Measurements from ENCODE around the gene COPB2. TPM values are rescaled to one million over a fixed set of nuclear protein-coding genes. Genes with fewer than 3 reads are reported as not detected.

Gene COPB2
- total and polyA plus RNA-seq, 2 of the 8 experiments (the other 6 are each of a cell fraction or from before 2014, with no cell fraction given): 40.3 to 119 TPM

DNA sequence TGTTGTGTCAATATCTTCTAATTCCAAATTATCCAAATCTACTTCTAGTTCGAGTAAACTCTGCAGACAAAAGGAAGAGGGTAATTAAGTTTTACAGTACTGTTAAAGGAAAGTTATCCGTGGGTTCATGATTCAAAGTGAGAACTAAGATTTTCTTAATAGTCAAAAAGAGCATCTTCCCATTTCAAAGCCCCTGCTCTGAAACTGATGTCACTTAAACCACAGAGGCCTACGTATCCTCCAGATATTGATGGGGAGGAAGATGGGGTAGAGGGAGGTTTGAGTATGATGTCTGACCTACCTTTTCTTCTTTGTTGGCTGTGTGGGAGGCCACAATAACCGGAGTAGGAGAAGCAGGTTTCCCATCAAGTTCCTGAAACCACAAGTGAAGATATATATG is 31.5 kb downstream of the COPB2 start:
- H3K27me3 ChIP-seq (replicated peaks in 1 of 4; ENCODE audit: control insufficient read depth in 3 of 4, extremely low read depth in 1 of 4, insufficient read depth in 3 of 4, low read length in 3 of 4): no peaks in the 10 kb centered on the region; a peak in 1 of 7 replicates
- H2BK20ac ChIP-seq (ENCODE audit: low read length): no peak overlapping the region
- H2BK15ac ChIP-seq (ENCODE audit: low read length): no peak overlapping the region
- peaks cover 15 to 90% (median 58%) of the 10 kb centered on the region in 4 experiments for H3K36me3 ChIP-seq (ENCODE audit: control insufficient read depth in 2 of 4, insufficient read depth in 4 of 4, low read length in 3 of 4)
- no peak overlapping the region for H4K8ac ChIP-seq (ENCODE audit: extremely low read depth, insufficient read depth, low read length)
- no peak overlapping the region for H3K4me2 ChIP-seq (ENCODE audit: insufficient read depth in 1 of 2, low read depth in 2 of 2, low read length in 2 of 2)
- no peak for FAIRE-seq
- TF ChIP-seq JUN (IDR thresholded peaks at IDR 0.05; ENCODE audit: low read depth, low read length): no peak
- no peak for TF ChIP-seq SIX5 (IDR thresholded peaks at IDR 0.05; ENCODE audit: low read depth, low read length)
- no peak for TF ChIP-seq SIRT6 (IDR thresholded peaks at IDR 0.05; ENCODE audit: low read length)
- TF ChIP-seq POLR2AphosphoS5 (IDR thresholded peaks at IDR 0.05; ENCODE audit: low read depth, low read length): no peak
- TF ChIP-seq ZNF274 (IDR thresholded peaks at IDR 0.05; ENCODE audit: borderline replicate concordance, extremely low read depth, low read length): no peak
- no peak for TF ChIP-seq SRF (IDR thresholded peaks at IDR 0.05; ENCODE audit: low read depth, low read length)
- H2BK120ac ChIP-seq (replicated peaks; ENCODE audit: low read depth, low read length): no peak overlapping the region
- no peaks in the 10 kb centered on the region for H3K9me3 ChIP-seq (ENCODE audit: insufficient read depth in 2 of 2, low read depth in 1 of 2, low read length in 1 of 2)
- WGBS, 2 experiments (ENCODE audit: extremely low coverage in 1 of 2, insufficient coverage in 1 of 2, insufficient read length in 1 of 2, insufficient replicate concordance in 2 of 2, low coverage in 1 of 2, low lambda C conversion rate in 2 of 2, missing lambda C conversion rate in 1 of 2): 92% methylated on average over 4 of the region's 4 CpGs; no CpG with 5 or more reads in 1 of the 2 experiments
- H3K14ac ChIP-seq (ENCODE audit: insufficient read length): no peak overlapping the region
- no peak overlapping the region for H3K23ac ChIP-seq (ENCODE audit: insufficient read length)
- no peak overlapping the region for H3K27ac ChIP-seq (ENCODE audit: low read depth, low read length)
- H3K9ac ChIP-seq (replicated peaks in 1 of 4; ENCODE audit: extremely low read depth in 1 of 4, low read depth in 3 of 4, low read length in 3 of 4): no peak overlapping the region
- H2AFZ ChIP-seq (ENCODE audit: low read length): no peak overlapping the region
- DNase-seq (ENCODE audit: low read depth in 1 of 2, low spot score in 2 of 2): no peak
- no peaks in the 10 kb centered on the region for H3K4me1 ChIP-seq (replicated peaks in 1 of 4; ENCODE audit: control insufficient read depth in 3 of 4, insufficient read depth in 4 of 4, low read length in 3 of 4)
- H2AK5ac ChIP-seq (ENCODE audit: low read depth, low read length): no peak overlapping the region
- no peak overlapping the region for H2BK5ac ChIP-seq (ENCODE audit: low read depth, low read length)
- no peak overlapping the region for H3K18ac ChIP-seq (ENCODE audit: extremely low read depth, low read length)
- H3K56ac ChIP-seq (replicated peaks; ENCODE audit: insufficient read length, low read depth, low read length): no peak overlapping the region
- H3K23me2 ChIP-seq (ENCODE audit: low read depth, low read length): no peaks in the 10 kb centered on the region
- no peaks in the 10 kb centered on the region for H3K79me1 ChIP-seq (ENCODE audit: low read depth, low read length)
- no peak overlapping the region for H2BK12ac ChIP-seq (ENCODE audit: low read depth, low read length)
- no peak overlapping the region for H3K4ac ChIP-seq (replicated peaks; ENCODE audit: insufficient read length, low read depth, low read length)
- H3K4me3 ChIP-seq (ENCODE audit: extremely low read depth in 1 of 4, insufficient read depth in 2 of 4, low read depth in 3 of 4, low read length in 4 of 4): no peak overlapping the region
- H4K91ac ChIP-seq (replicated peaks; ENCODE audit: insufficient read length, low read length): no peak overlapping the region
- no peaks in the 10 kb centered on the region for H3K79me2 ChIP-seq (ENCODE audit: control insufficient read depth in 1 of 2, insufficient read depth in 2 of 2, low read length in 2 of 2)
- H4K5ac ChIP-seq (ENCODE audit: insufficient read length, low read depth, low read length): no peak overlapping the region
- POLR2A ChIA-PET (ENCODE audit: partially characterized antibody): interaction anchor here (1.6 kb wide), 1 partner anchor 32 kb away, joined by 5 read pairs; the partner anchor contains the start of gene COPB2
- peaks cover 2 to 4% of the 10 kb centered on the region in 2 experiments for H4K20me1 ChIP-seq (replicated peaks in 1 of 2; ENCODE audit: control insufficient read depth in 1 of 2, insufficient read depth in 2 of 2, low read length in 2 of 2)
- CTCF ChIA-PET (ENCODE audit: partially characterized antibody): no interaction called here

Data from H1 (cell line).